Measurements from ENCODE around the gene FOXC2. TPM values are rescaled to one million over a fixed set of nuclear protein-coding genes. Genes with fewer than 3 reads are reported as not detected.
A peak's percentile ranks its signal among the peaks of the same experiment; 100 is the strongest.

FOXC2 gene
- total and polyA plus RNA-seq, 2 of the 13 experiments (the other 11 are each of a cell fraction or from before 2014, with no cell fraction given): not detected

- no peak for TF ChIP-seq ZNF660 (CRISPR knock-in tag; IDR thresholded peaks at IDR 0.05; ENCODE audit: borderline replicate concordance, low read depth)
- peak; percentile 89 for TF ChIP-seq ZNF501 (CRISPR knock-in tag; IDR thresholded peaks at IDR 0.05)
- TF ChIP-seq ZBTB21 (CRISPR knock-in tag; IDR thresholded peaks at IDR 0.05): peak; percentile 76
- no peak for TF ChIP-seq ZFP36L2 (CRISPR knock-in tag; IDR thresholded peaks at IDR 0.05)
- TF ChIP-seq ZSCAN20 (CRISPR knock-in tag; IDR thresholded peaks at IDR 0.05; ENCODE audit: borderline replicate concordance): no peak
- TF ChIP-seq, protein P1, sequence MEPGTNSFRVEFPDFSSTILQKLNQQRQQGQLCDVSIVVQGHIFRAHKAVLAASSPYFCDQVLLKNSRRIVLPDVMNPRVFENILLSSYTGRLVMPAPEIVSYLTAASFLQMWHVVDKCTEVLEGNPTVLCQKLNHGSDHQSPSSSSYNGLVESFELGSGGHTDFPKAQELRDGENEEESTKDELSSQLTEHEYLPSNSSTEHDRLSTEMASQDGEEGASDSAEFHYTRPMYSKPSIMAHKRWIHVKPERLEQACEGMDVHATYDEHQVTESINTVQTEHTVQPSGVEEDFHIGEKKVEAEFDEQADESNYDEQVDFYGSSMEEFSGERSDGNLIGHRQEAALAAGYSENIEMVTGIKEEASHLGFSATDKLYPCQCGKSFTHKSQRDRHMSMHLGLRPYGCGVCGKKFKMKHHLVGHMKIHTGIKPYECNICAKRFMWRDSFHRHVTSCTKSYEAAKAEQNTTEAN (CRISPR knock-in tag; conservative IDR thresholded peaks at IDR 0.05): no peak
- TF ChIP-seq HMGA1 (CRISPR knock-in tag; conservative IDR thresholded peaks at IDR 0.05): no peak
- TF ChIP-seq KDM3A (CRISPR knock-in tag; IDR thresholded peaks at IDR 0.05; ENCODE audit: low read depth): no peak
- TF ChIP-seq ZSCAN21 (CRISPR knock-in tag; IDR thresholded peaks at IDR 0.05; ENCODE audit: borderline replicate concordance): peak; percentile 73
- TF ChIP-seq ZNF10 (CRISPR knock-in tag; IDR thresholded peaks at IDR 0.05; ENCODE audit: borderline replicate concordance, low read depth): no peak
- TF ChIP-seq, protein P2, sequence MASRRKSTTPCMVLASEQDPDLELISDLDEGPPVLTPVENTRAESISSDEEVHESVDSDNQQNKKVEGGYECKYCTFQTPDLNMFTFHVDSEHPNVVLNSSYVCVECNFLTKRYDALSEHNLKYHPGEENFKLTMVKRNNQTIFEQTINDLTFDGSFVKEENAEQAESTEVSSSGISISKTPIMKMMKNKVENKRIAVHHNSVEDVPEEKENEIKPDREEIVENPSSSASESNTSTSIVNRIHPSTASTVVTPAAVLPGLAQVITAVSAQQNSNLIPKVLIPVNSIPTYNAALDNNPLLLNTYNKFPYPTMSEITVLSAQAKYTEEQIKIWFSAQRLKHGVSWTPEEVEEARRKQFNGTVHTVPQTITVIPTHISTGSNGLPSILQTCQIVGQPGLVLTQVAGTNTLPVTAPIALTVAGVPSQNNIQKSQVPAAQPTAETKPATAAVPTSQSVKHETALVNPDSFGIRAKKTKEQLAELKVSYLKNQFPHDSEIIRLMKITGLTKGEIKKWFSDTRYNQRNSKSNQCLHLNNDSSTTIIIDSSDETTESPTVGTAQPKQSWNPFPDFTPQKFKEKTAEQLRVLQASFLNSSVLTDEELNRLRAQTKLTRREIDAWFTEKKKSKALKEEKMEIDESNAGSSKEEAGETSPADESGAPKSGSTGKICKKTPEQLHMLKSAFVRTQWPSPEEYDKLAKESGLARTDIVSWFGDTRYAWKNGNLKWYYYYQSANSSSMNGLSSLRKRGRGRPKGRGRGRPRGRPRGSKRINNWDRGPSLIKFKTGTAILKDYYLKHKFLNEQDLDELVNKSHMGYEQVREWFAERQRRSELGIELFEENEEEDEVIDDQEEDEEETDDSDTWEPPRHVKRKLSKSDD (CRISPR knock-in tag; IDR thresholded peaks at IDR 0.05; ENCODE audit: low read depth): peak; percentile 85; the same call in 1 of the 2 replicates
- TF ChIP-seq, protein P3, sequence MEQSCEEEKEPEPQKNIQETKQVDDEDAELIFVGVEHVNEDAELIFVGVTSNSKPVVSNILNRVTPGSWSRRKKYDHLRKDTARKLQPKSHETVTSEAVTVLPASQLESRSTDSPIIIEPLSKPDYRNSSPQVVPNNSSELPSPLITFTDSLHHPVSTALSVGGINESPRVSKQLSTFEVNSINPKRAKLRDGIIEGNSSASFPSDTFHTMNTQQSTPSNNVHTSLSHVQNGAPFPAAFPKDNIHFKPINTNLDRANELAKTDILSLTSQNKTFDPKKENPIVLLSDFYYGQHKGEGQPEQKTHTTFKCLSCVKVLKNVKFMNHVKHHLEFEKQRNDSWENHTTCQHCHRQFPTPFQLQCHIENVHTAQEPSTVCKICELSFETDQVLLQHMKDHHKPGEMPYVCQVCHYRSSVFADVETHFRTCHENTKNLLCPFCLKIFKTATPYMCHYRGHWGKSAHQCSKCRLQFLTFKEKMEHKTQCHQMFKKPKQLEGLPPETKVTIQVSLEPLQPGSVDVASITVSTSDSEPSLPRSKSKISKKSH (CRISPR knock-in tag; IDR thresholded peaks at IDR 0.05; ENCODE audit: borderline replicate concordance): no peak
- TF ChIP-seq, protein P4, sequence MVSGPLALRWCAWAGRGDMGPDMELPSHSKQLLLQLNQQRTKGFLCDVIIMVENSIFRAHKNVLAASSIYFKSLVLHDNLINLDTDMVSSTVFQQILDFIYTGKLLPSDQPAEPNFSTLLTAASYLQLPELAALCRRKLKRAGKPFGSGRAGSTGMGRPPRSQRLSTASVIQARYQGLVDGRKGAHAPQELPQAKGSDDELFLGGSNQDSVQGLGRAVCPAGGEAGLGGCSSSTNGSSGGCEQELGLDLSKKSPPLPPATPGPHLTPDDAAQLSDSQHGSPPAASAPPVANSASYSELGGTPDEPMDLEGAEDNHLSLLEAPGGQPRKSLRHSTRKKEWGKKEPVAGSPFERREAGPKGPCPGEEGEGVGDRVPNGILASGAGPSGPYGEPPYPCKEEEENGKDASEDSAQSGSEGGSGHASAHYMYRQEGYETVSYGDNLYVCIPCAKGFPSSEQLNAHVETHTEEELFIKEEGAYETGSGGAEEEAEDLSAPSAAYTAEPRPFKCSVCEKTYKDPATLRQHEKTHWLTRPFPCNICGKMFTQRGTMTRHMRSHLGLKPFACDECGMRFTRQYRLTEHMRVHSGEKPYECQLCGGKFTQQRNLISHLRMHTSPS (CRISPR knock-in tag; IDR thresholded peaks at IDR 0.05; ENCODE audit: low read depth): no peak
- 0 out of 2 replicates have a peak, but pooled peaks have one; percentile 46 for TF ChIP-seq SRY (CRISPR knock-in tag; IDR thresholded peaks at IDR 0.05)
- TF ChIP-seq EED (CRISPR knock-in tag; IDR thresholded peaks at IDR 0.05): peak; percentile 12; the same call in 1 of the 2 replicates
- peak; percentile 78; the same call in 1 of the 2 replicates for TF ChIP-seq MXD4 (CRISPR knock-in tag; IDR thresholded peaks at IDR 0.05)
- TF ChIP-seq PAWR (CRISPR knock-in tag; IDR thresholded peaks at IDR 0.05; ENCODE audit: borderline replicate concordance): no peak
- TF ChIP-seq ZNF556 (CRISPR knock-in tag; IDR thresholded peaks at IDR 0.05; ENCODE audit: borderline replicate concordance): peak; percentile 51; the same call in 1 of the 2 replicates
- TF ChIP-seq RELA (CRISPR knock-in tag; IDR thresholded peaks at IDR 0.05): no peak; the same call in 1 of the 2 replicates
Observed at GRCh38 chr16:86554917-86555703, 11.5 kb upstream of the FOXC2 start, which contains the start of gene MTHFSD (continued).
